ENCODE measurements around the gene GNPTAB. TPM values are rescaled to one million over a fixed set of nuclear protein-coding genes. Genes with fewer than 3 reads are reported as not detected.

Gene GNPTAB
- total and polyA plus RNA-seq, 2 of the 13 experiments (the other 11 are each of a cell fraction or from before 2014, with no cell fraction given) = 13.6 to 19.4 TPM

DNA sequence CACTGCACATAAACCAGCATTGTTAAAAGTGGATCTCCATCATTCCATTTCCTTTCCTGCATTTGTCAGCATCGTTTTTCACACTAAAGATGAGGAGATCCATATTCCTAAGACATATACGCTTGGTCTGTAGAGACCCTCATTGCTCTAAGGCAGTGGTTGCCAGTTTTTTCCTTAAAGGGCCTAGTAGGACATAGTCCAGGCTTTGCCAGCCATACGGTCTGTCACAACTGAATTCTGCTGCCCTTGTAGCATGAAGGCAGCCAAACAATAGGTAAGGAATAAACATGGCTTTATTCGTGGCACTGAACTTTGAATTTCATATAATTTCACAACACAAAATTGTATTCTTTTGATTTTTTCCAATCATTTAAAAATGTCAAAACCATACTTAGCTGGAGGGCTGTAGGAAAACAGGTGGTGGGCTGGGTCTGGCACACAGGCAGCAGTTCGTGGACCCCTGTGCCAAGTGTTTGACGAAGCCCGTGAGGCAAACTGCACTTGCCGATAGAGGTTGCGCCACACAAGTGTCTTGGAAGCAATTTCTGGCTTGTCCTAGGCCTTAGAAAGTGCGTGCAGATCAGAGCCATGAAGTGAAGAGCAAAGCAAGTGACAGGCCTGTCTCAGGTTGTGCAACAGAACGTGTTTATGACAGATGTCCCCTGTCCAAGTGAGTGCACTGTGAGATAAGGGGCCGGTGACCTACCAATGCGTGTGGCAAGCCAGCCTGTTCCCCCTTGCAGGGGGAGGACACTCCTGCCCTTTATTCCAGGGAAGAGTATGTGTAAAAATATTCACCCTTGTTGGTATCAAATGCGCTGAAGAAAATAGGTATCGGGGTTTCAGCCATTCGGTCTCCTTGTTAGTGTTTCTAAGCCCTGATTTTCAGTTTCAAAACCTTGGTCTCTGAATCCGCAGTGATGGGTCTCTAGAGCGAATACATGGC, 134.2 kb downstream of the GNPTAB start (continued):
- TF ChIP-seq, protein P1, sequence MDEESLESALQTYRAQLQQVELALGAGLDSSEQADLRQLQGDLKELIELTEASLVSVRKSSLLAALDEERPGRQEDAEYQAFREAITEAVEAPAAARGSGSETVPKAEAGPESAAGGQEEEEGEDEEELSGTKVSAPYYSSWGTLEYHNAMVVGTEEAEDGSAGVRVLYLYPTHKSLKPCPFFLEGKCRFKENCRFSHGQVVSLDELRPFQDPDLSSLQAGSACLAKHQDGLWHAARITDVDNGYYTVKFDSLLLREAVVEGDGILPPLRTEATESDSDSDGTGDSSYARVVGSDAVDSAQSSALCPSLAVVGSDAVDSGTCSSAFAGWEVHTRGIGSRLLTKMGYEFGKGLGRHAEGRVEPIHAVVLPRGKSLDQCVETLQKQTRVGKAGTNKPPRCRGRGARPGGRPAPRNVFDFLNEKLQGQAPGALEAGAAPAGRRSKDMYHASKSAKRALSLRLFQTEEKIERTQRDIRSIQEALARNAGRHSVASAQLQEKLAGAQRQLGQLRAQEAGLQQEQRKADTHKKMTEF (CRISPR knock-in tag; IDR thresholded peaks at IDR 0.05) = no peak
- TF ChIP-seq NFRKB (IDR thresholded peaks at IDR 0.05) (no peak), ZNF558 (CRISPR knock-in tag; IDR thresholded peaks at IDR 0.05; ENCODE audit: borderline replicate concordance) (0 out of 2 replicates have a peak, but pooled peaks have one; percentile 45), ZNF337 (CRISPR knock-in tag; IDR thresholded peaks at IDR 0.05; ENCODE audit: borderline replicate concordance, low read depth) (no peak), ZNF768 (CRISPR knock-in tag; IDR thresholded peaks at IDR 0.05) (no peak), ZNF747 (CRISPR knock-in tag; IDR thresholded peaks at IDR 0.05; ENCODE audit: borderline replicate concordance) (peak; percentile 45; the same call in 1 of the 2 replicates), CBX2 (IDR thresholded peaks at IDR 0.05; ENCODE audit: low read depth, low read length) (no peak), CBX2 (CRISPR knock-in tag; IDR thresholded peaks at IDR 0.05; ENCODE audit: low read depth) (no peak), TAF15 (IDR thresholded peaks at IDR 0.05; ENCODE audit: low read depth, low read length, poor library complexity, severe bottlenecking) (no peak), BCL6 (CRISPR knock-in tag; IDR thresholded peaks at IDR 0.05) (peak; percentile 75), MED13 (CRISPR knock-in tag; IDR thresholded peaks at IDR 0.05) (no peak; the same call in 1 of the 2 replicates), ZBTB7B (CRISPR knock-in tag; IDR thresholded peaks at IDR 0.05) (peak; percentile 50), ZNF234 (CRISPR knock-in tag; conservative IDR thresholded peaks at IDR 0.05) (no peak), ZNF619 (CRISPR knock-in tag; IDR thresholded peaks at IDR 0.05) (no peak), ZNF317 (CRISPR knock-in tag; IDR thresholded peaks at IDR 0.05) (peak; percentile 10; the same call in 1 of the 2 replicates), POLR2G (IDR thresholded peaks at IDR 0.05; ENCODE audit: low read depth, low read length) (peak; percentile 52; the same call in 1 of the 2 replicates), CBX5 (CRISPR knock-in tag; IDR thresholded peaks at IDR 0.05; ENCODE audit: borderline replicate concordance) (peak; percentile 73; the same call in 1 of the 2 replicates), HNRNPUL1 (IDR thresholded peaks at IDR 0.05; ENCODE audit: low read depth, low read length) (no peak)
- TF ChIP-seq, protein P2, sequence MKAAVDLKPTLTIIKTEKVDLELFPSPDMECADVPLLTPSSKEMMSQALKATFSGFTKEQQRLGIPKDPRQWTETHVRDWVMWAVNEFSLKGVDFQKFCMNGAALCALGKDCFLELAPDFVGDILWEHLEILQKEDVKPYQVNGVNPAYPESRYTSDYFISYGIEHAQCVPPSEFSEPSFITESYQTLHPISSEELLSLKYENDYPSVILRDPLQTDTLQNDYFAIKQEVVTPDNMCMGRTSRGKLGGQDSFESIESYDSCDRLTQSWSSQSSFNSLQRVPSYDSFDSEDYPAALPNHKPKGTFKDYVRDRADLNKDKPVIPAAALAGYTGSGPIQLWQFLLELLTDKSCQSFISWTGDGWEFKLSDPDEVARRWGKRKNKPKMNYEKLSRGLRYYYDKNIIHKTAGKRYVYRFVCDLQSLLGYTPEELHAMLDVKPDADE (CRISPR knock-in tag; IDR thresholded peaks at IDR 0.05) = no peak
- TF ChIP-seq, protein P3, sequence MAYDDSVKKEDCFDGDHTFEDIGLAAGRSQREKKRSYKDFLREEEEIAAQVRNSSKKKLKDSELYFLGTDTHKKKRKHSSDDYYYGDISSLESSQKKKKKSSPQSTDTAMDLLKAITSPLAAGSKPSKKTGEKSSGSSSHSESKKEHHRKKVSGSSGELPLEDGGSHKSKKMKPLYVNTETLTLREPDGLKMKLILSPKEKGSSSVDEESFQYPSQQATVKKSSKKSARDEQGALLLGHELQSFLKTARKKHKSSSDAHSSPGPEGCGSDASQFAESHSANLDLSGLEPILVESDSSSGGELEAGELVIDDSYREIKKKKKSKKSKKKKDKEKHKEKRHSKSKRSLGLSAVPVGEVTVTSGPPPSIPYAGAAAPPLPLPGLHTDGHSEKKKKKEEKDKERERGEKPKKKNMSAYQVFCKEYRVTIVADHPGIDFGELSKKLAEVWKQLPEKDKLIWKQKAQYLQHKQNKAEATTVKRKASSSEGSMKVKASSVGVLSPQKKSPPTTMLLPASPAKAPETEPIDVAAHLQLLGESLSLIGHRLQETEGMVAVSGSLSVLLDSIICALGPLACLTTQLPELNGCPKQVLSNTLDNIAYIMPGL (CRISPR knock-in tag; IDR thresholded peaks at IDR 0.05; ENCODE audit: borderline replicate concordance in 1 of 2, low read depth in 1 of 2) = peak; percentile 12 to 33; a peak in 1 of 4 replicates
- TF ChIP-seq, protein P4, sequence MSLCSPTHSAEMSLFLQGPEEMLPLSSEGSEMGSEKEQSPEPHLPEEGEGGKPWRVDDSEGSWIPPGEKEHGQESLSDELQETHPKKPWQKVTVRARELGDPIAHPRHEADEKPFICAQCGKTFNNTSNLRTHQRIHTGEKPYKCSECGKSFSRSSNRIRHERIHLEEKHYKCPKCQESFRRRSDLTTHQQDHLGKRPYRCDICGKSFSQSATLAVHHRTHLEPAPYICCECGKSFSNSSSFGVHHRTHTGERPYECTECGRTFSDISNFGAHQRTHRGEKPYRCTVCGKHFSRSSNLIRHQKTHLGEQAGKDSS (CRISPR knock-in tag; IDR thresholded peaks at IDR 0.05; ENCODE audit: borderline replicate concordance, low read depth) = no peak; the same call in 1 of the 2 replicates
- TF ChIP-seq, protein P5, sequence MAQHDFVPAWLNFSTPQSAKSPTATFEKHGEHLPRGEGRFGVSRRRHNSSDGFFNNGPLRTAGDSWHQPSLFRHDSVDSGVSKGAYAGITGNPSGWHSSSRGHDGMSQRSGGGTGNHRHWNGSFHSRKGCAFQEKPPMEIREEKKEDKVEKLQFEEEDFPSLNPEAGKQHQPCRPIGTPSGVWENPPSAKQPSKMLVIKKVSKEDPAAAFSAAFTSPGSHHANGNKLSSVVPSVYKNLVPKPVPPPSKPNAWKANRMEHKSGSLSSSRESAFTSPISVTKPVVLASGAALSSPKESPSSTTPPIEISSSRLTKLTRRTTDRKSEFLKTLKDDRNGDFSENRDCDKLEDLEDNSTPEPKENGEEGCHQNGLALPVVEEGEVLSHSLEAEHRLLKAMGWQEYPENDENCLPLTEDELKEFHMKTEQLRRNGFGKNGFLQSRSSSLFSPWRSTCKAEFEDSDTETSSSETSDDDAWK (CRISPR knock-in tag; IDR thresholded peaks at IDR 0.05) = no peak
